GM12878 (cell line): Measurements from ENCODE around the gene WSCD1. TPM values are rescaled to one million over a fixed set of nuclear protein-coding genes. Genes with fewer than 3 reads are reported as not detected.

ENCODE experiments used
- ATAC-seq: fragments of 200-7000 bp; cut with Tn5 transposase; 3 replicates; pipeline ENCODE4 v1.9.1; 2020; ENCODE audit warnings: mild to moderate bottlenecking, moderate library complexity
- BruUV-seq: library from RNA; stranded (reverse); fragments of 400-500 nt; replicated peaks from 2 replicates; lab custom pipeline; 2021; lab: Mats Ljungman, UMichigan
- CTCF ChIA-PET: fragments of 300-600 bp; sonication (Branson Sonifier 250); formaldehyde crosslinking; extraction: SDS; loops from one replicate; lab custom pipeline; 2021; ENCODE audit warnings: inconsistent platforms; lab: Yijun Ruan, JAX
- POLR2A ChIA-PET: fragments of 350-600 bp; formaldehyde crosslinking; extraction: SDS; loops from one replicate; lab custom pipeline; 2021; ENCODE audit warnings: inconsistent platforms; lab: Charles Lee
- RAD21 ChIA-PET: fragments of 300-600 bp; sonication (Branson Sonifier 250); formaldehyde crosslinking; loops from one replicate; lab custom pipeline; 2023; ENCODE audit warnings: antibody characterized with exemption; ENCODE audit not compliant: unreplicated experiment; lab: Charles Lee
- SMC1A ChIA-PET: fragments of 300-600 bp; sonication (Branson Sonifier 250); formaldehyde crosslinking; loops from one replicate; lab custom pipeline; 2023; ENCODE audit not compliant: unreplicated experiment, uncharacterized antibody; lab: Charles Lee
- DNase-seq: peaks from one replicate; pipeline ENCODE4 v3.0.0-alpha.2; 2011; ENCODE audit warnings: low read depth, low spot score
- FAIRE-seq: peaks from 3 replicates; lab custom pipeline; 2011; peaks lifted over from hg19 to GRCh38; lab: Jason Lieb, UNC
- H2AFZ ChIP-seq: 2 replicates; pipeline ENCODE4 v1.6.0; 2011; ENCODE audit warnings: low read depth, low read length, control low read depth; ENCODE audit not compliant: control insufficient read depth
- H3K27ac ChIP-seq: 2 replicates; pipeline ENCODE4 v1.5.1; 2011; ENCODE audit warnings: control low read depth; ENCODE audit not compliant: control insufficient read depth, insufficient read depth
- H3K27me3 ChIP-seq, 2 experiments: replicated peaks in 1 of 2; 2 replicates each; pipeline versions ENCODE4 v1.6.0 to v1.6.1; 2011; ENCODE audit warnings: low read length in 1 of 2; ENCODE audit not compliant: control insufficient read depth in 2 of 2, insufficient read depth in 2 of 2
- H3K36me3 ChIP-seq, 2 experiments: 2 replicates each; pipeline ENCODE4 v1.5.1; 2011; ENCODE audit warnings: low read length in 1 of 2; ENCODE audit not compliant: control insufficient read depth in 2 of 2, insufficient read depth in 2 of 2
- H3K4me1 ChIP-seq: 2 replicates; pipeline ENCODE4 v1.6.1; 2011; ENCODE audit warnings: mild to moderate bottlenecking, low read length, moderate library complexity, mixed read lengths; ENCODE audit not compliant: control insufficient read depth, insufficient read depth
- H3K4me2 ChIP-seq: 2 replicates; pipeline ENCODE4 v1.6.0; 2011; ENCODE audit warnings: control low read depth; ENCODE audit not compliant: control insufficient read depth, insufficient read depth
- H3K4me3 ChIP-seq: fragments of 200-600 bp; sonication (generic); 2 replicates; pipeline ENCODE4 v1.5.1; 2016
- H3K79me2 ChIP-seq: 2 replicates; pipeline ENCODE4 v1.6.0; 2011; ENCODE audit warnings: low read length; ENCODE audit not compliant: control insufficient read depth, insufficient read depth
- H3K9ac ChIP-seq: 2 replicates; pipeline ENCODE4 v1.8.0; 2011; ENCODE audit warnings: low read length, control low read depth, mixed read lengths; ENCODE audit not compliant: control insufficient read depth, insufficient read depth
- H3K9me3 ChIP-seq: replicated peaks from 3 replicates; pipeline ENCODE4 v1.5.1; 2011; ENCODE audit warnings: mild to moderate bottlenecking, low read length; ENCODE audit not compliant: control insufficient read depth, insufficient read depth
- H4K20me1 ChIP-seq: 2 replicates; pipeline ENCODE4 v1.6.0; 2011; ENCODE audit not compliant: control insufficient read depth, insufficient read depth
- CBX3 ChIP-seq: fragments of 200-600 bp; sonication (generic); IDR thresholded peaks from 2 replicates; pipeline ENCODE4 v1.6.1; 2016; ENCODE audit warnings: low read depth, borderline replicate concordance
- CHD1 ChIP-seq: IDR thresholded peaks from 2 replicates; pipeline ENCODE4 v1.6.1; 2012; ENCODE audit warnings: low read depth, low read length, improper control_type of control experiment
- EGR1 ChIP-seq, 2 experiments: IDR thresholded peaks; 1 replicate in 1 of 2; 2 replicates in 1 of 2; pipeline ENCODE4 v1.6.1; 2011 to 2012; ENCODE audit warnings: low read depth in 2 of 2, low read length in 2 of 2, borderline replicate concordance in 1 of 2, mild to moderate bottlenecking in 1 of 2, moderate library complexity in 1 of 2
- ESRRA ChIP-seq: IDR thresholded peaks from 2 replicates; pipeline ENCODE4 v1.6.1; 2012; ENCODE audit warnings: mild to moderate bottlenecking, low read length, improper control_type of control experiment
- HDAC2 ChIP-seq: fragments of 200-600 bp; sonication (generic); IDR thresholded peaks from 2 replicates; pipeline ENCODE4 v1.6.1; 2017
- IKZF1 ChIP-seq: fragments of 450-650 bp; conservative IDR thresholded peaks from 2 replicates; pipeline ENCODE4 v1.6.1; 2017; ENCODE audit warnings: antibody characterized with exemption, mild to moderate bottlenecking
- KAT2A ChIP-seq: conservative IDR thresholded peaks from 2 replicates; pipeline ENCODE4 v1.6.1; 2011; ENCODE audit warnings: low read depth, low read length; ENCODE audit not compliant: control insufficient read depth
- LARP7 ChIP-seq: fragments of 450-650 bp; IDR thresholded peaks from 2 replicates; pipeline ENCODE4 v1.6.1; 2017; ENCODE audit warnings: mild to moderate bottlenecking
- MTA3 ChIP-seq: IDR thresholded peaks from 2 replicates; pipeline ENCODE4 v1.6.1; 2012; ENCODE audit warnings: low read length, inconsistent platforms, borderline replicate concordance
- POLR2A ChIP-seq: IDR thresholded peaks from 2 replicates; pipeline ENCODE4 v1.6.1; 2011; ENCODE audit warnings: low read depth, mild to moderate bottlenecking, low read length
- RB1 ChIP-seq: fragments of 450-650 bp; formaldehyde crosslinking; IDR thresholded peaks from 2 replicates; pipeline ENCODE4 v1.6.1; 2017; ENCODE audit warnings: mild to moderate bottlenecking, borderline replicate concordance
- TARDBP ChIP-seq: IDR thresholded peaks from 2 replicates; pipeline ENCODE4 v1.6.1; 2016; ENCODE audit warnings: borderline replicate concordance
- WGBS: methylation state at CpG from one replicate; pipeline ENCODE4 v1.1.6; 2016; ENCODE audit warnings: low lambda C conversion rate; ENCODE audit not compliant: insufficient replicate concordance, insufficient coverage; ENCODE audit errors: missing lambda C conversion rate; 5-methylcytosine and 5-hydroxymethylcytosine counted together
- in situ Hi-C: fragments of 300-500 bp; cut with MboI; formaldehyde crosslinking; loops from 9 replicates; pipeline ENCODE4 v1.14.3; 2018; ENCODE audit warnings: mixed read lengths
- intact Hi-C: fragments of 100-400 bp; cut with micrococcal nuclease; formaldehyde crosslinking; loops from one replicate; pipeline ENCODE4 v1.14.2; 2022; ENCODE audit not compliant: unreplicated experiment
- polyA plus RNA-seq, 11 experiments: library from polyadenylated mRNA; depleted of rRNA in 4 of 11; unstranded in 6 of 11; stranded (reverse) in 5 of 11; fragments of >200 nt; fragmentation: Nextera tagmentation in 4 of 11; fragmentation: Illumina TruSeq in 1 of 11; extraction: Ambion mirVana in 4 of 11; extraction: Trizol in 1 of 11; gene quantifications; 1 replicate in 1 of 11; 2 replicates in 10 of 11; pipeline versions ENCODE4 v1.2.1 to v1.2.3, GENCODE V29; 2011 to 2016; ENCODE audit warnings: inconsistent platforms in 2 of 11, missing spikeins in 2 of 11, low read depth in 1 of 11
- total RNA-seq, 4 experiments: library from RNA; depleted of rRNA in 3 of 4; stranded (reverse); fragments of >200 nt in 3 of 4; fragmentation: Illumina TruSeq in 1 of 4; extraction: Trizol in 1 of 4; gene quantifications; 2 replicates each; pipeline versions ENCODE4 v1.2.1 to v1.2.3, GENCODE V29; 2013 to 2021
- TF ChIP-seq, protein P1 (sequence below): fragments of 450-650 bp; IDR thresholded peaks from 2 replicates; pipeline ENCODE4 v1.6.1; 2017; ENCODE audit warnings: borderline replicate concordance
- TF ChIP-seq, protein P2 (sequence below): IDR thresholded peaks from 2 replicates; pipeline ENCODE4 v1.6.1; 2012; ENCODE audit warnings: low read length, inconsistent platforms
- TF ChIP-seq, protein P3 (sequence below): IDR thresholded peaks from 2 replicates; pipeline ENCODE4 v1.6.1; 2011; ENCODE audit warnings: borderline replicate concordance, low read depth, mild to moderate bottlenecking, moderate library complexity, low read length; ENCODE audit not compliant: insufficient read depth, poor library complexity, severe bottlenecking
- TF ChIP-seq, protein P4 (sequence below): IDR thresholded peaks from 2 replicates; pipeline ENCODE4 v1.6.1; 2011; ENCODE audit warnings: borderline replicate concordance, low read depth, mild to moderate bottlenecking, moderate library complexity, mixed read lengths, low read length; ENCODE audit not compliant: insufficient read depth; ENCODE audit errors: extremely low read length

WSCD1 gene
- total and polyA plus RNA-seq, 10 of the 15 experiments (the other 5 are each of a cell fraction or from before 2014, with no cell fraction given), result 0.01 to 0.16 TPM; not detected in 8

DNA sequence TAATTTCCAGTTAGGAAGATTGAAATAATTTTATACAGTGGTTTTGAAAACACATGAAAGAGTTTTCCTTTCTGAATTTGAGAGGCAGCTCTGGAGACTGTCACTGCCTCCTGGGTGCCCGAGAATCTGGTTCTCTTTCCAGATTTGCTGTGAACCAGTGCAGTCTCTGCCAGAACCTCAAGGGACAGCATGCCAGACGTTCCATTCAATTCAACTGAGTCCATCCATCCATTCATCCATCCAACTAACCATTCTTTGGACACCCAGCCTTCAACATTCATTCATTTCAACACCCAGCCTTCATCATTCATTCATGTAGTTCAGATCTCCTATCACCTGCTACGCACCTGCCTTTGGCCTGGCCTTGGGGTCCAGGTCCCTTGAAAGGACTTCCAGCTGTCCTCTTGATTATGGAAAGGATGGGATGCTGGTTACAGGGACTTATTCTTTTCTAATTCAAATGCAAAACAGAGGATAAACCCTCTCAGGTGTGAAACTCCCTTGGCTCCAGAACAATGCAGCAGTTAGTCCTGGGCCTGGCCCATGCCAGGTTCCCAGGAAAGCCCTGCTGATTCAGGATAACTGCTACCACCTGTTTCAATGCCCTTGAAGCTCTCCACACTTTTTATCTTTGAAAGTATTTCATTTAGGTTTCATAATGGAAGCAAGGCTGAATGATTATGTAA lies 68.7 kb downstream of the WSCD1 start:
- intact Hi-C loops, result no loop called here
- CTCF ChIA-PET, result no interaction called here
- Histone ChIP-seq H2AFZ (no peak overlapping the region), H3K4me1 (no peaks in the 10 kb centered on the region), H3K79me2 (no peaks in the 10 kb centered on the region), H3K4me2 (no peak overlapping the region), H3K27ac (no peak overlapping the region), H3K4me3 (no peak overlapping the region), H3K9ac (no peak overlapping the region), H4K20me1 (no peaks in the 10 kb centered on the region)
- WGBS, result 2% methylated on average over 3 of the region's 3 CpGs
- RAD21 ChIA-PET, result interaction anchor here (0.5 kb wide), 1 partner anchor 1926 kb away, joined by 4 read pairs; no protein-coding TSS in a partner anchor
- in situ Hi-C loops, result no loop called here
- DNase-seq, result no peak
- SMC1A ChIA-PET, result no interaction called here
- FAIRE-seq, result no peak
- TF ChIP-seq POLR2A (no peak), CBX3 (no peak), TARDBP (no peak), ESRRA (no peak), MTA3 (no peak), EGR1 (IDR thresholded peaks at IDR 0.05; ENCODE audit: borderline replicate concordance in 1 of 2, low read depth in 2 of 2, low read length in 2 of 2) (no peak), LARP7 (no peak), KAT2A (no peak), CHD1 (no peak), IKZF1 (no peak), HDAC2 (no peak), RB1 (no peak)
- TF ChIP-seq, protein P1, sequence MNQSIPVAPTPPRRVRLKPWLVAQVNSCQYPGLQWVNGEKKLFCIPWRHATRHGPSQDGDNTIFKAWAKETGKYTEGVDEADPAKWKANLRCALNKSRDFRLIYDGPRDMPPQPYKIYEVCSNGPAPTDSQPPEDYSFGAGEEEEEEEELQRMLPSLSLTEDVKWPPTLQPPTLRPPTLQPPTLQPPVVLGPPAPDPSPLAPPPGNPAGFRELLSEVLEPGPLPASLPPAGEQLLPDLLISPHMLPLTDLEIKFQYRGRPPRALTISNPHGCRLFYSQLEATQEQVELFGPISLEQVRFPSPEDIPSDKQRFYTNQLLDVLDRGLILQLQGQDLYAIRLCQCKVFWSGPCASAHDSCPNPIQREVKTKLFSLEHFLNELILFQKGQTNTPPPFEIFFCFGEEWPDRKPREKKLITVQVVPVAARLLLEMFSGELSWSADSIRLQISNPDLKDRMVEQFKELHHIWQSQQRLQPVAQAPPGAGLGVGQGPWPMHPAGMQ, result no peak
- TF ChIP-seq, protein P2, sequence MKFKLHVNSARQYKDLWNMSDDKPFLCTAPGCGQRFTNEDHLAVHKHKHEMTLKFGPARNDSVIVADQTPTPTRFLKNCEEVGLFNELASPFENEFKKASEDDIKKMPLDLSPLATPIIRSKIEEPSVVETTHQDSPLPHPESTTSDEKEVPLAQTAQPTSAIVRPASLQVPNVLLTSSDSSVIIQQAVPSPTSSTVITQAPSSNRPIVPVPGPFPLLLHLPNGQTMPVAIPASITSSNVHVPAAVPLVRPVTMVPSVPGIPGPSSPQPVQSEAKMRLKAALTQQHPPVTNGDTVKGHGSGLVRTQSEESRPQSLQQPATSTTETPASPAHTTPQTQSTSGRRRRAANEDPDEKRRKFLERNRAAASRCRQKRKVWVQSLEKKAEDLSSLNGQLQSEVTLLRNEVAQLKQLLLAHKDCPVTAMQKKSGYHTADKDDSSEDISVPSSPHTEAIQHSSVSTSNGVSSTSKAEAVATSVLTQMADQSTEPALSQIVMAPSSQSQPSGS, result no peak
- TF ChIP-seq, protein P3, sequence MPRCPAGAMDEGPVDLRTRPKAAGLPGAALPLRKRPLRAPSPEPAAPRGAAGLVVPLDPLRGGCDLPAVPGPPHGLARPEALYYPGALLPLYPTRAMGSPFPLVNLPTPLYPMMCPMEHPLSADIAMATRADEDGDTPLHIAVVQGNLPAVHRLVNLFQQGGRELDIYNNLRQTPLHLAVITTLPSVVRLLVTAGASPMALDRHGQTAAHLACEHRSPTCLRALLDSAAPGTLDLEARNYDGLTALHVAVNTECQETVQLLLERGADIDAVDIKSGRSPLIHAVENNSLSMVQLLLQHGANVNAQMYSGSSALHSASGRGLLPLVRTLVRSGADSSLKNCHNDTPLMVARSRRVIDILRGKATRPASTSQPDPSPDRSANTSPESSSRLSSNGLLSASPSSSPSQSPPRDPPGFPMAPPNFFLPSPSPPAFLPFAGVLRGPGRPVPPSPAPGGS, result no peak
- TF ChIP-seq, protein P4, sequence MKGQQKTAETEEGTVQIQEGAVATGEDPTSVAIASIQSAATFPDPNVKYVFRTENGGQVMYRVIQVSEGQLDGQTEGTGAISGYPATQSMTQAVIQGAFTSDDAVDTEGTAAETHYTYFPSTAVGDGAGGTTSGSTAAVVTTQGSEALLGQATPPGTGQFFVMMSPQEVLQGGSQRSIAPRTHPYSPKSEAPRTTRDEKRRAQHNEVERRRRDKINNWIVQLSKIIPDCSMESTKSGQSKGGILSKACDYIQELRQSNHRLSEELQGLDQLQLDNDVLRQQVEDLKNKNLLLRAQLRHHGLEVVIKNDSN, result no peak
- TF ChIP-seq, all 136 proteins: peak for 0
- no TSS peak for BruUV-seq
- Histone ChIP-seq H3K36me3 (no peaks in the 10 kb centered on the region), H3K27me3 (0 out of 4 replicates have a peak, but pooled peaks cover 0 to 1% of the 10 kb centered on the region in 2 experiments), H3K9me3 (no peaks in the 10 kb centered on the region)
- no peak for ATAC-seq
- POLR2A ChIA-PET, result no interaction called here
